HG02571 (cell line): ENCODE measurements around the gene SYPL2.
A peak's percentile ranks its signal among the peaks of the same experiment; 100 is the strongest.

Source experiments
- ATAC-seq: cut with Tn5 transposase; IDR thresholded peaks from one replicate; pipeline ENCODE4 v1.9.1; 2021; ENCODE audit warnings: mild to moderate bottlenecking, moderate library complexity; ENCODE audit not compliant: unreplicated experiment

Gene SYPL2

GRCh38 chr1:109509176-109510134 lies 43.1 kb downstream of the SYPL2 start, which contains the start of gene AMIGO1:
Gene AMIGO1, minus strand, starts transcription at chr1:109509727. Its CDS starts 815 bp downstream, at chr1:109508912.
- no peak for ATAC-seq

- ATAC-seq: no peak
Observed at GRCh38 chr1:109513110-109513710, 46.9 kb downstream of the SYPL2 start.

DNA sequence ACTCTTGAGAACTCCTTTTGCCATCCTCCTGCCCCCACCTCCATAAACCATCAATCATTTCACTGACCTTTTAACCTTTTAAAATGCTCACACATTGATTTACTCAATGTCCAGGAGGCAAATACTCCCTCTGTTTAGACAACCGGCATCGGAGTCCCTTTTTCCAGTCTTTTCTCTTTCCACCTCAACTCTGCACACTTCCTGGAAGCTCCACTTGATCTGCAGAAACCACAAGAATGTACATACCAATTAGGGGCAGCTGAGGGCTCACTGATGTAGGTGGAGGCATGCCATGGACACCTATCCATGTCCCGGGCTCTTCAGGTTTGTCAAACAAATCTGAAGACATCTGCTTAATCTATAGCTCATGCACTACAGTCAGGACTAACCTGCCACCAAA lies 48.5 kb downstream of the SYPL2 start:
- no peak for ATAC-seq

- ATAC-seq: no peak
Observed at GRCh38 chr1:109516872-109517271, 50.5 kb downstream of the SYPL2 start.

DNA sequence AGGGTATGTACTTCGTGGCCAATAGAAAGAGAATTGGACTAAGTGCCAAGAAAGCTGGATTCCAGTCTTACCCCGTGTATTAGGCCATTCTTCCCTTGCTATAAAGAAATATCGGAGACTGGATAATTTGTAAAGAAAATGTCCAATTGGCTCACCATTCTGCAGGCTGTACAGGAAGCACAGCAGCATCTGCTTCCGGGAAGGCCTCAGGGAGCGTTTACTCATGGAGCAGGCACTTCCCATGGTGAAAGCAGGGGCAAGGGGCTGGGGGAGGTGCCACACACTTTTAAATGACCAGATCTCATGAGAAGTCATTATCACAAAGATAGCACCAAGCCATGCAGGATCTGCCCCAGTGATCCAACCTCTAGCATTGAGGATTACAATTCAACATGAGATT lies 51.0 kb downstream of the SYPL2 start:
- ATAC-seq: no peak

DNA sequence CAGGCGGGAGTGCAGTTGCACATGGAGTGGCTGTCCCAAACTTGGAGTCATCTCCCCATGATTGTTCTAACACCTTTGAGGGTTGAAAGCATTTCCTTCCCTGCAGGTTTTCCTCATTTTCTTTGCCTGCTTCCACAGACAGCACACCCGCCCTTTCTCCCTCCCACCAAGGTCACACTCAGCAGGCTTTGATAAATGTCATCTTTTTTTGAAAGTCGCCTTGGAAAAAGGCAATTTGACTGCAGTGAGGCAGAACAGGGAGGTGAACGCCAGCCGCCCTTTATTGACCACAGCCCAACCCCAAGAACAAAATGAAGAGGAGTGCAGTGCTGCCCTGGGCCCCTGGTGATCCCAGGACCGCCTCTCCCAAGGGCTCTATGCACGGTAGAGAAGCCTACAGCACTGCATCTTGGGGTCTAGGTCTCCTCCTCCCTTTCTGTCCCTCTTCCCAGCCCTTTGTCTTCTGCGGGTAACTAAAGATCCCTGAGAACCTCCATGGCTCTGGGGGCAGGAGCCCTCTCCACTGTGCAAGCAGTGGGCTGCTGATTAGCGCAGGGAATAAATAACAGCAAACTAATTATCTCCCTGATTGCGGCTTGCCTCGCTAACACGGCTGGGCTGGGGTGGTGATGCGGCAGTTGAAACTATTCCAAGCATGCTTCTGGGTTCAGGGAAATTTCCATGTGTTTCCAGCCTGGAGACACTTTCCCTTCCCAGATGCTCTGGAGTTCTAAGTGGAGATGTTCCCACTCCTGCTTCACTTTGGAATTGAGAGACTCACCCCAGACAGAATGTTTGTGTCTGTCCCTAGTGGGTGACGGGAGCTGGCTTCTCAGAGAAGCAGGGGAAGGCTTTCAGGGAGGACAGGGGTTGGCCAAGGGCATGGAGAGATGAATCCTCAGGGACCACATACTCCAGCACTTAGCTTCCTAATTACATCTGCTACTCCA lies 54.9 kb downstream of the SYPL2 start:
- ATAC-seq: no peak

DNA sequence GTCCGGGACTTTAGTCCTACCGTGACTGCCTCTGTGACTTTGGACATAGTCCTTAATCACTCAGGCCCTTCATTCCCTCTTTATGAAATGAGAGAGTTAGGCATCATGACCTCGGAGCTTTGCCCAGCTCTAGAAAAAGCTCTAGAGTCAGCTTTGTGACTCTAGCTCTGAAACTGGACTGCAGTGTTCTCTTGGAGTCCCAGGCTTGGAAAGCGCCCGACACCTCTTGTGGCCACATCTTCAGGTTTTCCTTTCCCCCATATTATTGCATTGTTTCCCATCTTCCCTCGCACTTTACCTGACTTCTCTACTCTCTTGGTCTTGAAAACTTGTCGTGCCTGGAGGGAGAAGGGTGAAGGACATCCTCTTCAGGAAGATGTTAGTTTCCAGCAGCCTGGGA lies 55.7 kb downstream of the SYPL2 start:
- no peak for ATAC-seq

- no peak for ATAC-seq
Observed at GRCh38 chr1:109523706-109524105, 57.4 kb downstream of the SYPL2 start.

DNA sequence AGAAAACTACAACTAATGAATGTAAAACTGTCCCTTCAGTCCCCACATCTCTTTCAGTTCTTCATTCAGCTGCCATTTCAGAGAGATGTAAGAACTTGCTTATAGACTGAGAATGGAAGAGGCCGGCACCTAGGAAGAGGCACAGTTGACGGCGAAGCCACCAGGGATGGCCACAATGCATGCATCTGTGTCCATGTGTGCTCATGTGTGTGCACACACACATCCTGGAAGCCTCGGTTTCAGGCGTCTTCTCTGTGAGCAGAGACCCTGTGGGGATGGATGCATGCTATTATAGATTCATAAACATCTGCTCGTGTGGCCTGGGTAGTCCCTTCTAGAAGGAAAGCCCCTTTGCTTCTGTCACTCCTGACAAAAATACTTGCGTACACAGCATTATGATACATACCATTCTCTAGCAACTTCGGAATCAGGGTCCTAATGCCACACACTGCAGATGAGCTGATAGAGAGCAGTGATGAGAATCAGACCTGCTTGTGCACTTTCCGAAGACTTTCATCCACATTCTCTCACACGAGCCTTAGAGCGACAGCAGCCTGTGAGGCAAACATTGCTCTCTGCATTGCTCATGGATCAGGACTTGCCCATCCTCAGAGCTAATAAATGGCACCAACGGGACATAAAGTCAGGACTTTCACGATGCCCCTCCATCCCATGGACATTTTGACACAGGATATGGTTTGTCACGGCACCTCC lies 60.9 kb downstream of the SYPL2 start:
- peak; percentile 59 for ATAC-seq

DNA sequence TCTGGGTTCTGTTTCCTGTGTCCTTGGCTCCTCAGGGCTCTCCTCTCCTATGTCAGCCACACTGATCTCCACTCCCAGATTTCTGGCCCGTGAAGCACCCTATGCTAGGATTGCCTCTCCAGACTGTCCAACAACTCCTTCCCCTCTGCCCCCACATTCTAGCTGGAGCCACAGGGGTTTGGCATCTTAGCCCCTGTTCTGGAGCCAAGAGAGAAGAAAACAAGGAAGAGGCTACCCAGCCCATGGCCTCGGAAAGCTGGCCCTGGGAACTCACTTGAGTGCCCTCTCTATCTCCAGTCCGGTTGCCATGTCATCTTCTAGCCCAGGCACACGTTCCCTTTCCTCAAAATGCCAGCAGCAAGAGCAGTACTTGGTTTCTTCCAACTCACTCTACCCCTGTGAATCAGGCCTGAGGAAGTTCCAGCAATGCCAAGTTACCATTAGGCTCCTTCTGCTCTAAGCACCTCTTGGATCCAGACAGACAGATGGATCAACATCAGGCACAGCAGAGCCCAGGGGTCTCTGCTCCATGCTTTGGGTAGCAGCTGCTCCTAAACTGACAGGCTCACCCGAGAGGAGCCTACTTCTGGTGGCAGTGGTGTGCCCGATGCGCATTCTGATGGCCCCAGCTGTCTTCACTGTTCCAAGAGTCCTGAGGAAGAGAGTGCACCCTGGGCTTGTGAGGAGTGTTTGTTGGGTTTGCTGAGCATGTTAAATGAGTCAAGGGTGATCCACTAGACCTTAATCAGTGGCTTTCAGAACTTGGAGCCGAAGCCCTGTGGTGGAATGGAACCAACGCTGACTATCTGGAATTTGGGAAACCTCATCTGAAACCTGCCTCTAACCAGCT lies 61.7 kb downstream of the SYPL2 start:
- ATAC-seq: no peak

- ATAC-seq: no peak
Observed at GRCh38 chr1:109528712-109529111, 62.4 kb downstream of the SYPL2 start.

GRCh38 chr1:109529881-109530456 lies 63.6 kb downstream of the SYPL2 start:
- ATAC-seq: no peak

GRCh38 chr1:109530457-109531087 lies 64.2 kb downstream of the SYPL2 start:
- ATAC-seq: no peak

DNA sequence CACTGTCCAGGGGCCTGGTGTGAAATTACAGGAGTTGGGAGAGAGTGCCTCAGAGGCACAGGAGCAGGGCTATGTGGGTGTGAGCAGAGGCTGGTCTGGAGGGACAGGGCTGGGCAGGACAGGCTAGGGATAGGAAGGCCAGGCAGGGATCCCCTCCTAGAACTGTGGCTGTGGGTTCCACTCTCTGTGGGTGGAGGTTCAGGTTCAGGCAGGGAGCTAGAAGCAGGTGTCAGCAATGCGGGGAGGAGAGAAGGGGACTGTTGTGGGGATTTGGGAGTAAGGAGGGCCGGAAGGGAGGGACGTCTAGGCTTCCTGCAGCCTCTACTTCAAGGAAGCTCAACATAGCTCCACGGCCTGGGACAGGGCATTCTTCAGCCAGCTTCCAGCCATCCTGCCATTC lies 65.0 kb downstream of the SYPL2 start:
- ATAC-seq: no peak
